HEK293 (cell line): ENCODE data around the gene MYL3.

ENCODE experiments used
- CTCF ChIA-PET: fragments of 350-600 bp; formaldehyde crosslinking; extraction: SDS; loops from one replicate; lab custom pipeline; 2021; ENCODE audit warnings: antibody characterized with exemption; lab: Yijun Ruan, JAX
- POLR2A ChIA-PET: fragments of 300-600 bp; formaldehyde crosslinking; extraction: SDS; loops from one replicate; lab custom pipeline; 2020; ENCODE audit warnings: antibody characterized with exemption, inconsistent platforms; lab: Yijun Ruan, JAX
- H3K27ac ChIP-seq: fragments of 200-500 bp; sonication (Bioruptor generic); 2 replicates; pipeline ENCODE4 v1.5.1; 2014; ENCODE audit warnings: low read depth, low read length, control low read depth, inconsistent platforms; ENCODE audit errors: extremely low read depth
- H3K36me3 ChIP-seq, 2 experiments: fragments of 200-500 bp in 1 of 2; sonication (Bioruptor generic) in 1 of 2; 1 replicate in 1 of 2; 2 replicates in 1 of 2; pipeline ENCODE4 v1.5.1; 2014 to 2017; ENCODE audit warnings: inconsistent platforms in 2 of 2, low read length in 2 of 2; ENCODE audit not compliant: control insufficient read depth in 2 of 2, insufficient read depth in 1 of 2
- H3K4me1 ChIP-seq: fragments of 200-500 bp; sonication (Bioruptor generic); 2 replicates; pipeline ENCODE4 v1.5.1; 2014; ENCODE audit warnings: mild to moderate bottlenecking, low read length, inconsistent platforms; ENCODE audit not compliant: control insufficient read depth, insufficient read depth
- H3K4me3 ChIP-seq: 2 replicates; pipeline ENCODE4 v1.5.1; 2011; ENCODE audit warnings: low read depth, mild to moderate bottlenecking, control low read depth, low read length, moderate library complexity
- H3K9me3 ChIP-seq: fragments of 200-500 bp; sonication (Bioruptor generic); 2 replicates; pipeline ENCODE4 v1.5.1; 2014; ENCODE audit warnings: low read depth, low read length, inconsistent platforms; ENCODE audit not compliant: control insufficient read depth, insufficient read depth
- FEZF1 ChIP-seq: fragments of 450-650 bp; formaldehyde crosslinking; IDR thresholded peaks from 2 replicates; pipeline ENCODE4 v1.5.1; 2016; ENCODE audit warnings: missing biosample characterization, missing genetic modification characterization
- GLIS2 ChIP-seq: fragments of 450-650 bp; formaldehyde crosslinking; IDR thresholded peaks from 2 replicates; pipeline ENCODE4 v1.5.1; 2016; ENCODE audit warnings: missing biosample characterization, missing genetic modification characterization
- KLF1 ChIP-seq: fragments of 450-650 bp; formaldehyde crosslinking; IDR thresholded peaks from 2 replicates; pipeline ENCODE4 v1.5.1; 2016; ENCODE audit warnings: missing biosample characterization, missing genetic modification characterization
- REST ChIP-seq: fragments of 450-650 bp; formaldehyde crosslinking; IDR thresholded peaks from 2 replicates; pipeline ENCODE4 v1.5.1; 2016; ENCODE audit warnings: missing biosample characterization, missing genetic modification characterization
- WT1 ChIP-seq: fragments of 450-650 bp; formaldehyde crosslinking; IDR thresholded peaks from 2 replicates; pipeline ENCODE4 v1.5.1; 2016; ENCODE audit warnings: missing biosample characterization, missing genetic modification characterization
- ZBTB10 ChIP-seq: fragments of 450-650 bp; formaldehyde crosslinking; IDR thresholded peaks from 2 replicates; pipeline ENCODE4 v1.5.1; 2016; ENCODE audit warnings: missing biosample characterization, missing genetic modification characterization
- ZBTB6 ChIP-seq: fragments of 450-650 bp; formaldehyde crosslinking; IDR thresholded peaks from 2 replicates; pipeline ENCODE4 v1.5.1; 2017; ENCODE audit warnings: missing biosample characterization, missing genetic modification characterization
- ZNF155 ChIP-seq: fragments of 450-650 bp; formaldehyde crosslinking; IDR thresholded peaks from 2 replicates; pipeline ENCODE4 v1.5.1; 2016; ENCODE audit warnings: missing biosample characterization, missing genetic modification characterization
- ZNF18 ChIP-seq: fragments of 450-650 bp; formaldehyde crosslinking; IDR thresholded peaks from 2 replicates; pipeline ENCODE4 v1.5.1; 2016; ENCODE audit warnings: missing biosample characterization, missing genetic modification characterization
- ZNF335 ChIP-seq: fragments of 450-650 bp; formaldehyde crosslinking; conservative IDR thresholded peaks from 2 replicates; pipeline ENCODE4 v1.5.1; 2016; ENCODE audit warnings: missing biosample characterization, missing genetic modification characterization
- ZNF37A ChIP-seq: fragments of 450-650 bp; IDR thresholded peaks from 2 replicates; pipeline ENCODE4 v1.5.1; 2018; ENCODE audit warnings: missing biosample characterization, missing genetic modification characterization
- ZNF391 ChIP-seq: fragments of 450-650 bp; formaldehyde crosslinking; IDR thresholded peaks from 2 replicates; pipeline ENCODE4 v1.5.1; 2016; ENCODE audit warnings: low read depth, missing biosample characterization, missing genetic modification characterization, borderline replicate concordance
- ZNF416 ChIP-seq: fragments of 450-650 bp; formaldehyde crosslinking; IDR thresholded peaks from 2 replicates; pipeline ENCODE4 v1.5.1; 2016; ENCODE audit warnings: missing biosample characterization, missing genetic modification characterization
- ZNF48 ChIP-seq: fragments of 450-650 bp; formaldehyde crosslinking; IDR thresholded peaks from 2 replicates; pipeline ENCODE4 v1.5.1; 2016; ENCODE audit warnings: missing biosample characterization, missing genetic modification characterization
- ZNF624 ChIP-seq: fragments of 450-650 bp; formaldehyde crosslinking; IDR thresholded peaks from 2 replicates; pipeline ENCODE4 v1.5.1; 2017; ENCODE audit warnings: missing biosample characterization, missing genetic modification characterization
- ZNF660 ChIP-seq: fragments of 450-650 bp; IDR thresholded peaks from 2 replicates; pipeline ENCODE4 v1.5.1; 2018; ENCODE audit warnings: missing biosample characterization, mild to moderate bottlenecking, missing genetic modification characterization
- ZNF776 ChIP-seq: fragments of 450-650 bp; formaldehyde crosslinking; IDR thresholded peaks from 2 replicates; pipeline ENCODE4 v1.5.0; 2017; ENCODE audit warnings: missing biosample characterization, missing genetic modification characterization, borderline replicate concordance
- ZNF843 ChIP-seq: fragments of 450-650 bp; formaldehyde crosslinking; IDR thresholded peaks from 2 replicates; pipeline ENCODE4 v1.5.1; 2016; ENCODE audit warnings: missing biosample characterization, missing genetic modification characterization

Gene MYL3

GRCh38 chr3:46860810-46861604, 2.2 kb downstream of the MYL3 start:
- Histone ChIP-seq H3K4me3 (no peak overlapping the region), H3K36me3 (no peaks in the 10 kb centered on the region), H3K27ac (no peak overlapping the region), H3K4me1 (no peaks in the 10 kb centered on the region), H3K9me3 (no peaks in the 10 kb centered on the region)
- POLR2A ChIA-PET = no interaction called here
- no peak for TF ChIP-seq GLIS2 (tag by site-specific recombination)
- TF ChIP-seq ZNF335 (tag by site-specific recombination) = no peak
- no peak for TF ChIP-seq ZNF416 (tag by site-specific recombination)
- TF ChIP-seq ZBTB10 = no peak
- TF ChIP-seq ZNF48 (tag by site-specific recombination) = no peak
- CTCF ChIA-PET = interaction anchor here (1.0 kb wide), 1 partner anchor 34 kb away, joined by 4 read pairs; no protein-coding TSS in a partner anchor

- H3K4me1 ChIP-seq = no peaks in the 10 kb centered on the region
- TF ChIP-seq FEZF1 (no peak), GLIS2 (tag by site-specific recombination) (no peak), ZNF776 (tag by site-specific recombination) (no peak), ZNF37A (tag by site-specific recombination) (no peak), ZNF660 (tag by site-specific recombination) (no peak), ZNF391 (tag by site-specific recombination) (no peak), ZNF624 (tag by site-specific recombination) (no peak), KLF1 (tag by site-specific recombination) (no peak), ZNF416 (tag by site-specific recombination) (no peak), WT1 (no peak), ZNF18 (no peak), ZNF155 (tag by site-specific recombination) (no peak), REST (tag by site-specific recombination) (no peak), ZNF843 (tag by site-specific recombination) (no peak), ZBTB6 (no peak)
- POLR2A ChIA-PET = no interaction called here
Observed at GRCh38 chr3:46860017-46860809, 3.0 kb downstream of the MYL3 start.

More at GRCh38 chr3:46860017-46860809, 3.0 kb downstream of the MYL3 start:
- H3K36me3 ChIP-seq = no peaks in the 10 kb centered on the region
- H3K9me3 ChIP-seq = no peaks in the 10 kb centered on the region
- no peak overlapping the region for H3K27ac ChIP-seq
- no peak overlapping the region for H3K4me3 ChIP-seq
- CTCF ChIA-PET = interaction anchor here (0.6 to 1.5 kb wide), 8 partner anchors 11 to 511 kb away, joined by 3 to 8 read pairs (median 4); no protein-coding TSS in a partner anchor
